ENCODE results near the gene SCARF2. TPM values are rescaled to one million over a fixed set of nuclear protein-coding genes. Genes with fewer than 3 reads are reported as not detected.
A peak's percentile ranks its signal among the peaks of the same experiment; 100 is the strongest.
"Not testable (repeated sequence)": the region's sequence is repeated elsewhere in the genome, so short reads cannot be mapped to it uniquely, and the experiment has no call there.

SCARF2 gene
- polyA plus RNA-seq, 3 donors: 0.12 to 0.51 TPM; not detected in 1

GRCh38 chr22:20419664-20419951, 18.0 kb downstream of the SCARF2 start:
- Histone ChIP-seq H3K4me2 (replicated peaks; ENCODE audit: extremely low read depth, low read length, poor library complexity, severe bottlenecking) (no peak overlapping the region), H3K36me3 (replicated peaks in 1 of 2; ENCODE audit: control insufficient read depth in 1 of 2, insufficient read depth in 2 of 2, low read length in 2 of 2) (no peaks in the 10 kb centered on the region), H3K9ac (ENCODE audit: insufficient read depth, low read length, poor library complexity, severe bottlenecking) (no peak overlapping the region), H3K27ac (ENCODE audit: low read depth in 1 of 2, low read length in 2 of 2) (no peak overlapping the region), H4K20me1 (ENCODE audit: insufficient read depth, low read length) (no peaks in the 10 kb centered on the region), H3K4me3 (replicated peaks in 1 of 3; ENCODE audit: low read depth in 2 of 3, low read length in 3 of 3) (no peak overlapping the region), H3K9me3 (replicated peaks in 1 of 2; ENCODE audit: control insufficient read depth in 1 of 2, insufficient read depth in 1 of 2, low read length in 2 of 2) (peaks cover 0 to under 1% of the 10 kb centered on the region in 2 donors), H3K27me3 (ENCODE audit: control insufficient read depth in 2 of 2, insufficient read depth in 2 of 2, low read length in 2 of 2) (peaks cover 0 to 21% of the 10 kb centered on the region in 2 donors), H2AFZ (ENCODE audit: insufficient read depth, low read depth, low read length, poor library complexity, severe bottlenecking) (no peak overlapping the region), H3K79me2 (ENCODE audit: insufficient read depth, low read length) (no peaks in the 10 kb centered on the region), H3K4me1 (ENCODE audit: control insufficient read depth in 1 of 2, insufficient read depth in 2 of 2, low read length in 2 of 2) (peaks cover 5 to 10% of the 10 kb centered on the region in 2 donors)
- peaks cover 5 to 21% (median 13%) of the 10 kb centered on the region in 3 donors for H3K27me3 Mint-ChIP-seq (ENCODE audit: low read depth in 3 of 3)
- DNase-seq: no peak
- H3K36me3 Mint-ChIP-seq: peaks cover 0 to 3% of the 10 kb centered on the region in 2 donors
- peaks cover 12% of the 10 kb centered on the region for H3K4me1 Mint-ChIP-seq
- no peak for TF ChIP-seq CTCF (IDR thresholded peaks at IDR 0.05)
- peaks cover 0 to 2% (median 0%) of the 10 kb centered on the region in 7 donors for H3K9me3 Mint-ChIP-seq
- H3K4me3 Mint-ChIP-seq: no peak overlapping the region
- WGBS (ENCODE audit: insufficient coverage): 83% methylated on average over 1 of the region's 2 CpGs
- intact Hi-C loops (cut with micrococcal nuclease): loop anchor here (2.0 kb wide), 2 partner anchors 37 to 77 kb away; no protein-coding TSS in a partner anchor
- H3K27ac Mint-ChIP-seq: peak overlapping the region in 1 of 7 donors; percentile 48

DNA sequence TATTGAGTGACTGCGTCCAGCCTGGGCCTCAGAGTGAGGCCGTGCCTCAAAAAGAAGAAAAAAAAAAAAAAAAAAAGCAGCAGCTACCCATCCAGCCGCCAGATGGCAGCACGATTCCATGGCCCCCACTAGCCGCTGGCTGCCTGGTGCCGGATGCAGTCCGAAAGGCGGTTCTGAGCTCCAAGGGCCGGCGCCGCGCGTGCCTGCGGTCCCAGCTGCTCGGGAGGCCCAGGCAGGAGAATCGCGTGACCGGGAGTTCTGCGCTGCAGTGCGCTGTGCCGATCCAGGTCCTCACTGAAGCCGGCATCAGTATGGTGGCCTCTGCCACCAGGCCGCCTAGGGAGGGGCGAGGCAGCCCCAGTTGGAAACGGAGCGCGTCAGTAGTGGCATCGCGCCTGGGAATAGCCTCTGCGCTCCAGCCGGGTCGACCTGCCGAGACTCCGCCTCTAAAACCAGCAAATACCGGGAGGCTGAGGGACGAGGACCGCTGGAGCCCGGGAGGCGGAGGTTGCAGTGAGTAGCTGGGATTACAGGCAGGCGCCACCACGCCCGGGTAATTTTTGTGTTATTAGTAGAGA, 19.3 kb downstream of the SCARF2 start:
- peak overlapping the region; percentile 1 to 72 (median 19) for H3K4me3 ChIP-seq (replicated peaks in 1 of 3; ENCODE audit: low read depth in 2 of 3, low read length in 3 of 3)
- intact Hi-C loops (cut with micrococcal nuclease): loop anchor here (1.0 to 2.0 kb wide), 3 partner anchors 38 to 79 kb away; no protein-coding TSS in a partner anchor

GRCh38 chr22:20415699-20416098, 21.9 kb downstream of the SCARF2 start:
- H3K4me1 Mint-ChIP-seq: peaks cover 14% of the 10 kb centered on the region
- intact Hi-C loops (cut with micrococcal nuclease): not testable (repeated sequence)

More for the DNA sequence above, 19.3 kb downstream of the SCARF2 start:
- Mint-ChIP-seq H3K27ac (no peak overlapping the region), H3K36me3 (no peaks in the 10 kb centered on the region), H3K27me3 (ENCODE audit: low read depth in 3 of 3) (peaks cover 5 to 9% (median 8%) of the 10 kb centered on the region in 3 donors), H3K9me3 (no peaks in the 10 kb centered on the region), H3K4me1 (peaks cover 8% of the 10 kb centered on the region), H3K4me3 (peak overlapping the region; percentile 65 to 87)
- Histone ChIP-seq H3K9ac (ENCODE audit: insufficient read depth, low read length, poor library complexity, severe bottlenecking) (peak overlapping the region; percentile 56), H3K4me1 (ENCODE audit: control insufficient read depth in 1 of 2, insufficient read depth in 2 of 2, low read length in 2 of 2) (peaks cover 5 to 9% of the 10 kb centered on the region in 2 donors), H3K27ac (ENCODE audit: low read depth in 1 of 2, low read length in 2 of 2) (no peak overlapping the region), H2AFZ (ENCODE audit: insufficient read depth, low read depth, low read length, poor library complexity, severe bottlenecking) (peak overlapping the region; percentile 86), H4K20me1 (ENCODE audit: insufficient read depth, low read length) (no peaks in the 10 kb centered on the region), H3K27me3 (ENCODE audit: control insufficient read depth in 2 of 2, insufficient read depth in 2 of 2, low read length in 2 of 2) (peaks cover 0 to 8% of the 10 kb centered on the region in 2 donors), H3K9me3 (replicated peaks in 1 of 2; ENCODE audit: control insufficient read depth in 1 of 2, insufficient read depth in 1 of 2, low read length in 2 of 2) (no peaks in the 10 kb centered on the region), H3K36me3 (replicated peaks in 1 of 2; ENCODE audit: control insufficient read depth in 1 of 2, insufficient read depth in 2 of 2, low read length in 2 of 2) (no peaks in the 10 kb centered on the region), H3K4me2 (replicated peaks; ENCODE audit: extremely low read depth, low read length, poor library complexity, severe bottlenecking) (peak overlapping the region; percentile 91), H3K79me2 (ENCODE audit: insufficient read depth, low read length) (no peaks in the 10 kb centered on the region)
- 17% methylated on average over 37 of the region's 42 CpGs for WGBS (ENCODE audit: insufficient coverage)
- TF ChIP-seq CTCF (IDR thresholded peaks at IDR 0.05): peak; percentile 94
- peak; percentile 71 to 77 (median 77) for DNase-seq

More at GRCh38 chr22:20415699-20416098, 21.9 kb downstream of the SCARF2 start:
- not testable (repeated sequence) for H3K79me2 ChIP-seq (ENCODE audit: insufficient read depth, low read length); H3K4me3 Mint-ChIP-seq; H3K4me3 ChIP-seq (replicated peaks in 1 of 3; ENCODE audit: low read depth in 2 of 3, low read length in 3 of 3); DNase-seq; H3K27me3 Mint-ChIP-seq (ENCODE audit: low read depth in 3 of 3); H2AFZ ChIP-seq (ENCODE audit: insufficient read depth, low read depth, low read length, poor library complexity, severe bottlenecking); H3K36me3 ChIP-seq (replicated peaks in 1 of 2; ENCODE audit: control insufficient read depth in 1 of 2, insufficient read depth in 2 of 2, low read length in 2 of 2); H3K4me2 ChIP-seq (replicated peaks; ENCODE audit: extremely low read depth, low read length, poor library complexity, severe bottlenecking); H3K27ac Mint-ChIP-seq; H3K27ac ChIP-seq (ENCODE audit: low read depth in 1 of 2, low read length in 2 of 2); H3K9me3 Mint-ChIP-seq; H3K9ac ChIP-seq (ENCODE audit: insufficient read depth, low read length, poor library complexity, severe bottlenecking); H4K20me1 ChIP-seq (ENCODE audit: insufficient read depth, low read length); H3K9me3 ChIP-seq (replicated peaks in 1 of 2; ENCODE audit: control insufficient read depth in 1 of 2, insufficient read depth in 1 of 2, low read length in 2 of 2); H3K27me3 ChIP-seq (ENCODE audit: control insufficient read depth in 2 of 2, insufficient read depth in 2 of 2, low read length in 2 of 2); H3K4me1 ChIP-seq (ENCODE audit: control insufficient read depth in 1 of 2, insufficient read depth in 2 of 2, low read length in 2 of 2); H3K36me3 Mint-ChIP-seq
- no CpG with 5 or more reads among the region's 3 CpGs for WGBS (ENCODE audit: insufficient coverage)
